SH-SY5Y (cell line): ENCODE measurements around the gene INO80D.

Experiments used
- GATA2 ChIP-seq: IDR thresholded peaks from 2 replicates; pipeline ENCODE4 v1.6.1; 2011; ENCODE audit warnings: mild to moderate bottlenecking, low read depth, low read length
- GATA3 ChIP-seq: IDR thresholded peaks from 2 replicates; pipeline ENCODE4 v1.6.1; 2011; ENCODE audit warnings: low read depth, mild to moderate bottlenecking, low read length, moderate library complexity

DNA sequence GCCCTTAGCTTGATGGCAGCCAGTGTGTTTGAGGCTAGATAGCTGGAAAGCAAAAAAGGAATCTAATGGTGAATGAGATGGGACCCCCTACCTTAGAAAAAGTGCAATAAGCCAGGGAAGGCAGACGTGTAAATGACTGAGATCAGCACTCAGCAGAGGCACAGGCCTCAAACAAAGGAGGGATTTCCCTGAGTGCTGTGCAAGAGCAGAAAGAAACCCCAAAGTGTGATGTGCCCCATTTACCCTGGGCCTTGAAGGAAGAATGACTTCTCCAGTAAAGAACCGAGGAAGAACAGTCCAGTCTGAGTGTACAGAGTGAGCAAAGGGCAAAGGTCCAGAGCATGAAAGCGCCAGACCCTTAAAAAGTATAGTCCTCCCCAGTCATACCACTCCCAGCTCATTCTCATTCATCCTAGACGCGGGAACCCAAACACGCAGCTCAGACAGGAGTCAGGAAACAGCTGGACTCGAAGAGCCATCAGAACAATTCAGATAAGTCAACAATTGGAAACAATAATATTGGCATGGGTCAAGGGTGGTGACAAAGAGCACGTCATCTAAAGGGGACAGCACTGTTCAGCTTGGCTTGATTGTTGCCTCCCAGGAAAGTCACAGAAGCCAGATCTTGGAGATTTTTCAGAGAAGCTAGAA lies 121.7 kb downstream of the INO80D start:
- TF ChIP-seq GATA2: no peak
- no peak for TF ChIP-seq GATA3
